ENCODE results near the gene PLVAP. TPM values are rescaled to one million over a fixed set of nuclear protein-coding genes. Genes with fewer than 3 reads are reported as not detected.

PLVAP gene
- total RNA-seq, 4 donors from 2014 or later: 9.1 to 38.3 (median 25.7) TPM

- peaks cover 6 to 43% (median 14%) of the 10 kb centered on the region in 3 donors for H3K4me1 ChIP-seq
- H3K36me3 ChIP-seq: no peaks in the 10 kb centered on the region
- no peak for DNase-seq
- H3K27ac ChIP-seq: peak overlapping the region in 1 of 4 donors; percentile 3
- intact Hi-C loops (cut with DNase I): loop anchor here (10.0 kb wide), 1 partner anchor 73 kb away; the partner anchor contains the start of gene NXNL1
- H3K27me3 ChIP-seq: peaks cover 0 to 54% (median 0%) of the 10 kb centered on the region in 4 donors
- no peaks in the 10 kb centered on the region for H3K9me3 ChIP-seq
- no peak for TF ChIP-seq CTCF (IDR thresholded peaks at IDR 0.05)
- TF ChIP-seq POLR2A (IDR thresholded peaks at IDR 0.05): no peak
- H3K4me3 ChIP-seq: peak overlapping the region; percentile 16 to 67 (median 50)
- WGBS, 2 donors: 2 to 10% methylated on average over 7 to 17 of the region's 26 CpGs
These were observed 14.4 kb upstream of the PLVAP start for GRCh38 chr19:17391371-17392151.

GRCh38 chr19:17390665-17391370 lies 13.7 kb upstream of the PLVAP start:
- peak overlapping the region; percentile 16 to 67 (median 50) for H3K4me3 ChIP-seq
- no peaks in the 10 kb centered on the region for H3K9me3 ChIP-seq
- H3K4me1 ChIP-seq: peaks cover 6 to 46% (median 14%) of the 10 kb centered on the region in 3 donors
- peak overlapping the region in 2 of 4 donors; percentile 42 to 59 for H3K27ac ChIP-seq
- no peaks in the 10 kb centered on the region for H3K36me3 ChIP-seq
- intact Hi-C loops (cut with DNase I): loop anchor here (10.0 kb wide), 1 partner anchor 74 kb away; the partner anchor contains the start of gene NXNL1
- peaks cover 0 to 54% (median 0%) of the 10 kb centered on the region in 4 donors for H3K27me3 ChIP-seq
- no peak for DNase-seq
- 0 to 1% methylated on average over 16 to 29 of the region's 50 CpGs for WGBS, 2 donors
- peak; percentile 75 to 89 (median 82) for TF ChIP-seq CTCF (IDR thresholded peaks at IDR 0.05)
- no peak for TF ChIP-seq POLR2A (IDR thresholded peaks at IDR 0.05)

GRCh38 chr19:17389957-17390664 lies 13.0 kb upstream of the PLVAP start:
- WGBS, 2 donors: 27 to 85% methylated on average over 3 to 4 of the region's 37 CpGs
- no peaks in the 10 kb centered on the region for H3K9me3 ChIP-seq
- TF ChIP-seq POLR2A (IDR thresholded peaks at IDR 0.05) (no peak), CTCF (IDR thresholded peaks at IDR 0.05) (no peak)
- peaks cover 0 to 52% (median 0%) of the 10 kb centered on the region in 4 donors for H3K27me3 ChIP-seq
- no peak for DNase-seq
- no peaks in the 10 kb centered on the region for H3K36me3 ChIP-seq
- H3K4me3 ChIP-seq: peak overlapping the region in 3 of 4 donors; percentile 50 to 67 (median 51)
- H3K27ac ChIP-seq: peak overlapping the region in 2 of 4 donors; percentile 42 to 59
- H3K4me1 ChIP-seq: peaks cover 6 to 44% (median 14%) of the 10 kb centered on the region in 3 donors
- intact Hi-C loops (cut with DNase I): loop anchor here (10.0 kb wide), 2 partner anchors 75 to 95 kb away; partner anchors contain the start of gene NXNL1

- TF ChIP-seq POLR2A (IDR thresholded peaks at IDR 0.05) (no peak), CTCF (IDR thresholded peaks at IDR 0.05) (no peak)
- no peaks in the 10 kb centered on the region for H3K9me3 ChIP-seq
- DNase-seq: no peak
- no peak overlapping the region for H3K4me3 ChIP-seq
- no peaks in the 10 kb centered on the region for H3K36me3 ChIP-seq
- H3K27me3 ChIP-seq: peaks cover 0 to 47% (median 0%) of the 10 kb centered on the region in 4 donors
- H3K27ac ChIP-seq: no peak overlapping the region
- intact Hi-C loops (cut with DNase I): loop anchor here (10.0 kb wide), 1 partner anchor 94 kb away; no protein-coding TSS in a partner anchor
- 35 to 37% methylated on average over 1 of the region's 1 CpG for WGBS, 2 donors
- H3K4me1 ChIP-seq: peaks cover 6 to 35% (median 14%) of the 10 kb centered on the region in 3 donors
These were observed 12.1 kb upstream of the PLVAP start for GRCh38 chr19:17389288-17389687.
